AG20443 (cell line): ENCODE measurements around the gene DCST1.

ENCODE experiments used
- DNase-seq: peaks from one replicate; pipeline ENCODE4 v3.0.0; 2012; ENCODE audit warnings: low spot score, mixed read lengths

Gene DCST1

GRCh38 chr1:155053531-155054105 is 20.0 kb downstream of the DCST1 start:
- no peak for DNase-seq

GRCh38 chr1:155057104-155057503 is 23.5 kb downstream of the DCST1 start:
- DNase-seq: no peak

DNA sequence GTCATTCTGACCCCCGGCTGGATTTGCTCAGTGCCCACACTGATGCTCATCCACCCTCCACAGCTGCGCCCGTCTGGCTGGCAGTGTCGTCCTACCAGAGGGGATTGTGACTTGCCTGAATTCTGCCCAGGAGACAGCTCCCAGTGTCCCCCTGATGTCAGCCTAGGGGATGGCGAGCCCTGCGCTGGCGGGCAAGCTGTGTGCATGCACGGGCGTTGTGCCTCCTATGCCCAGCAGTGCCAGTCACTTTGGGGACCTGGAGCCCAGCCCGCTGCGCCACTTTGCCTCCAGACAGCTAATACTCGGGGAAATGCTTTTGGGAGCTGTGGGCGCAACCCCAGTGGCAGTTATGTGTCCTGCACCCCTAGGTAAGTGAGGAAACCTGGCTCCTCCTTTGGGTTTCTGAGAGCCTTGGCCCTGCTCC is 24.2 kb downstream of the DCST1 start:
- DNase-seq: no peak

GRCh38 chr1:155060736-155061135 is 27.1 kb downstream of the DCST1 start:
- DNase-seq: no peak

- peak; percentile 85 for DNase-seq
Measured at GRCh38 chr1:155061381-155062150, 27.9 kb downstream of the DCST1 start.

- DNase-seq: no peak
Measured at GRCh38 chr1:155062151-155062686, 28.6 kb downstream of the DCST1 start.

- DNase-seq: peak; percentile 70
Measured at GRCh38 chr1:155062702-155063411, 29.2 kb downstream of the DCST1 start.

- peak; percentile 92 for DNase-seq
Measured at GRCh38 chr1:155063550-155064110, 30.0 kb downstream of the DCST1 start, which contains the start of gene EFNA4. Gene EFNA4 (plus strand): TSS chr1:155063740. CDS start chr1:155063824, 84 bp downstream.

DNA sequence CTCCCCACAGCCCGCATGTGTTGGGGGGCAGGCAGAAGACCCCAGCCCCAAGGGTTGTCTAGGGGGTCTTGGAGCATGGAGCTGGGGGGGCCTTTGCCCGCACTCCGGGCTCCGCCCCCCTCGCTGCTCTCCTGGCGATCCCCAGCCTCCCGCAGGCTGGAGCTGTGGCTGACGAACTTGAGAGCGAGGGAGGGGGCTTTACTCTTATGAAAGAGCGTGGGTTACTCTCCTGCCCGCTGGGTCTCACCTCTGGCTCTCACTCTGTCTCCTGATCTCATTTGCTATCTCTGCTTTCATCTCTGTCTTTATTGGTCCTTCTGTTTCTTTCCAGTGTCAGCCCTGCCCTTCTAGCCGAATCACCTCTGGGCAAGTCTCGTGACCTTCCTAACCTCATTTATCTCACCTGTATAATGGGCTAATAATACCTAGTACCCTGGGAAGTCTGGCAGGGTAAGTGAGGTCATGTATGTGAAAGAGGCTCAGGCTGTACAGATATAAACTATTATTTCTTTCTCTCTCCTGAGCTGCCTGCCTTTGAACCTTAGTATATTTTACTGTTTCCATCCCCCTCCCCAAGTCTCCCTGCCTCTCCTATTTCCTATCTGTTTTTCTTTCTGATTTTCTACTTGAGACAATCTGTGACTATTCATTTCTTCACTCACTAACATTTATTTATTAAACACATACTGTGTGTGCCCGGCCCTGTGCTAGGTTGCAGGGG is 30.6 kb downstream of the DCST1 start:
- peak; percentile 54 for DNase-seq

- DNase-seq: no peak
Measured at GRCh38 chr1:155064832-155065429, 31.3 kb downstream of the DCST1 start.

DNA sequence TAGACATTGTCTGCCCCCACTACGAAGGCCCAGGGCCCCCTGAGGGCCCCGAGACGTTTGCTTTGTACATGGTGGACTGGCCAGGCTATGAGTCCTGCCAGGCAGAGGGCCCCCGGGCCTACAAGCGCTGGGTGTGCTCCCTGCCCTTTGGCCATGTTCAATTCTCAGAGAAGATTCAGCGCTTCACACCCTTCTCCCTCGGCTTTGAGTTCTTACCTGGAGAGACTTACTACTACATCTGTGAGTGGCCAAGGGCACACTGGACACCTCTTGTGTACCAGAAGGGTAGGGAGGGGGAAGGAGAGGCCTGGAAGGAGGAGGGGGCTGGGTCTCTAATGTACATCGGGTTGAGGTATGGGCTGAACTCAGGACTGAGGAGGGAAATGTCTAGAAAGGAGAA is 33.2 kb downstream of the DCST1 start:
- DNase-seq: no peak

GRCh38 chr1:155068599-155068998 is 35.0 kb downstream of the DCST1 start:
- no peak for DNase-seq

- DNase-seq: no peak
Measured at GRCh38 chr1:155069551-155070157, 36.0 kb downstream of the DCST1 start.

DNA sequence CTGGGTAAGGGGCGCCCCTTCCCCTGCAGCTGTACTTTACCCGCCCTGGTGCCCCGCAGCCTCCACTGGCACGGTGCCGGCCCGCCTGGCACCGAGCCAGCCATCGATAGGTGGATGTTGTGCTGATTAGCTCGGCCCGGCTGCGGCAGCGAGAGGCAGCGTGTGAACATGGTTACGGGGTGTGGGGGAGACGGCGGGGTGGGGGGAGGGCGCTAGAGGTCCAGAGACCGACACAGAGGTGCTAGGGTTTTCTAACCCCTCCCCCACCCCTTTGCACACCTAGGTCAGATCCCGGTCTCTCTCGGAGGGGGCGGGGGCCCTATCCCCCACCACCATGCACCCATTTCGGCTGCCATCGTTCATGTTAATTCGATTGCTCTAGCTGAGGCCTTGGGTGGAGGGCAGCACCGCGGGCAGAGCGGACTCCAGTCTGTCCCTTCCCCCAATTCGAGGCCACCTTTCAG is 36.6 kb downstream of the DCST1 start:
- no peak for DNase-seq

- peak; percentile 90 for DNase-seq
Measured at GRCh38 chr1:155070721-155071569, 37.3 kb downstream of the DCST1 start.

DNA sequence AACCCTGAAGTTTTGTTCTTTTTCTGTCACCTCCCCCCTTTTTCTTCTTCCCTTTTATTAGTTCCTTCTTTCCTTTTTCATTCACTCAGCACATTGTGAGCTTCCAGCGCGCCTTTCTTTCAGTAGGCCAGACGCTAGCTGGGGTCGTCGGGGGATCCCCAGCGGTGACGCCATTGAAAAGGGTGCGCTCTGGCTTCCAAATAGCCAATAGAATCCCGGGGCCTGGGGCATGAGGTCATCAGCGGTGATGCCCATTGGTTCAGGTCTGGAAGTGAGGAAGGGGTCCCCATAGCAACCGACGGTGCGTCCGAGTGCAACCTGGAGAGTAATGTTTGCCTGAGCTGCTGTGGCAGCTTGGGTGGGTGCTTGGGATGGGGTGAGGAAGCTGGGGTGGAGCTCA is 38.1 kb downstream of the DCST1 start:
- no peak for DNase-seq

DNA sequence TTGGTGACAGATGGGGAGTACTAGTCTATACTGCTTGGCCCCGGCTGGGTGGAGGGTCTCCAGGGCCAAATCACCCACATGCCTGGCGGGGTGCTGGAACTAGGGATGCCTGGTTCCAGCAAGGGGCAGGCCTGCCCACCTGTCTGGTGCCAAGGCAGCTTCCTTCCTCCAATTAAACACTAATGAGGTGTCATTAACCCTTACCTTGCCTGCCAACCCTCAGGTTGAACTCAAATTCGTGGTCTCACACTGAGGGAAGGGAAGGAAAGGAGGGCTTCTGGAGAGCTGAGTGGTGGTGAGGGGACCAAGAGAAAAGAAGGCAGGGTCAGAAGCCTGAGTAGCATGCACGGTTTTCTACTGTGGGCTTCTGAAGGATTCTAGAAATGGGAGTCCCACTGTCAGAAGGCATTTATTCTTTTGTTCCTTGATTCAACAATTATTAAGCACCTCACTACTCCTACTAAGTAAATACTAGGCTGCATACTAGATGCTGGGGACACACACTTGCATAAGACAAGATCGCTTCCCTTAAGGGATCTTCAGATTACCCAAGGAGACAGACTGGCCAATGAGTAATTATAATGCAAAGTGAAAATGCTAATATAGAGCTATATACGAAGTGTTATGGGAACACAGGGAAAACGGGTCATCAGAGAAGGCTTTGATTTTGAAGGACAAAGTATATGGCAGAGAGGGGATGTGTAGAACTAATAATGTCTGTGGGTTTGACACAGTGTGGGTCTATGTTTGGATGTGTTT is 39.1 kb downstream of the DCST1 start:
- no peak for DNase-seq

GRCh38 chr1:155073377-155074242 is 40.0 kb downstream of the DCST1 start:
- no peak for DNase-seq
